Measurements from ENCODE around the gene TTR.

TTR gene

DNA sequence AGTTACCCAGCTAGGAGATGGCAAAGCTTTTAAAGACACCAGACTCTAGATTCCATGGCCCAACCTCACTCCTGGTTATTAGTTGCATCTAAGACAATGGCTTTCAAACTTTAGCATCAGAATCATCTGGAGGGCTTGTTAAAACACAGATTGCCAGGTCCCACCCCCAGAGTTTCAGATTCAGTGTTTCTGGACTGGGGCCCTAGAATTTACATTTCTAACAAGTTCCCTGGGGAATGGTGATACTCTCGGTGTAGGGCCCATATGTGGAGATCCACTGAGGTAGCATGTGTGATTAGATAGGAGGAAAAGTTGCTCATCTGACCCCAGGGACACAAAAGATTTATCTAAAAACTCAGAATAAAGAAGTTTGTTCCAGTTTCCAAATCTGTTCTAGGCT lies 14.5 kb upstream of the TTR start:
- Histone ChIP-seq H3K4me1 (ENCODE audit: low read length) (peaks cover 12% of the 10 kb centered on the region), H3K27ac (ENCODE audit: low read length) (no peak overlapping the region), H4K20me1 (ENCODE audit: insufficient read depth, low read length) (no peaks in the 10 kb centered on the region), H3K4me3 (ENCODE audit: low read length) (no peak overlapping the region), H3K4me2 (ENCODE audit: low read length) (no peak overlapping the region; the same call in 1 of the 2 replicates), H3K9ac (ENCODE audit: low read length) (no peak overlapping the region), H3K9me3 (ENCODE audit: insufficient read depth, low read length) (no peaks in the 10 kb centered on the region), H2AFZ (ENCODE audit: low read depth, low read length) (no peak overlapping the region), H3K79me2 (ENCODE audit: low read length) (no peaks in the 10 kb centered on the region), H3K36me3 (replicated peaks; ENCODE audit: low read depth, low read length) (no peaks in the 10 kb centered on the region), H3K27me3 (ENCODE audit: low read depth, low read length) (no peaks in the 10 kb centered on the region)
- no peak for TF ChIP-seq EZH2phosphoT487 (IDR thresholded peaks at IDR 0.05; ENCODE audit: low read depth)

DNA sequence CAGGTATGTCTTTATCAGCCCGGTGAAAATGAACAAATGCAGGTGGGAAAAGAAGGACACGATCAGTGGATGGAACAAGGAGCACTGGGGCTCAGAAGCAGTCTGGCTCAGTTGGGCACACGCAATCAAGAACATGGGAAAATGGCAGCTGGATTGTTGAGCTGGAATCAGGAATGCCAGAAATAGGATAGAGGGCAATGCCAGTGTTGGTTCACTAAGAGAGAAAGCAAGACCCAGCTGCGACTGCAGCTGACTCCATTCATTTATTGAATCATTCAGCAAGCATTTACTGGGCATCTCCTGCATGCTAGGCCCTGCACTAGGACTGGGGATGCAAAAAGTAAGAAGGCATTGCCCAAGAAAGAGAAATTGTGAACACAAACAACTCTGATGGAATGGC lies 13.6 kb upstream of the TTR start:
- TF ChIP-seq, protein P1, sequence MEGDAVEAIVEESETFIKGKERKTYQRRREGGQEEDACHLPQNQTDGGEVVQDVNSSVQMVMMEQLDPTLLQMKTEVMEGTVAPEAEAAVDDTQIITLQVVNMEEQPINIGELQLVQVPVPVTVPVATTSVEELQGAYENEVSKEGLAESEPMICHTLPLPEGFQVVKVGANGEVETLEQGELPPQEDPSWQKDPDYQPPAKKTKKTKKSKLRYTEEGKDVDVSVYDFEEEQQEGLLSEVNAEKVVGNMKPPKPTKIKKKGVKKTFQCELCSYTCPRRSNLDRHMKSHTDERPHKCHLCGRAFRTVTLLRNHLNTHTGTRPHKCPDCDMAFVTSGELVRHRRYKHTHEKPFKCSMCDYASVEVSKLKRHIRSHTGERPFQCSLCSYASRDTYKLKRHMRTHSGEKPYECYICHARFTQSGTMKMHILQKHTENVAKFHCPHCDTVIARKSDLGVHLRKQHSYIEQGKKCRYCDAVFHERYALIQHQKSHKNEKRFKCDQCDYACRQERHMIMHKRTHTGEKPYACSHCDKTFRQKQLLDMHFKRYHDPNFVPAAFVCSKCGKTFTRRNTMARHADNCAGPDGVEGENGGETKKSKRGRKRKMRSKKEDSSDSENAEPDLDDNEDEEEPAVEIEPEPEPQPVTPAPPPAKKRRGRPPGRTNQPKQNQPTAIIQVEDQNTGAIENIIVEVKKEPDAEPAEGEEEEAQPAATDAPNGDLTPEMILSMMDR (IDR thresholded peaks at IDR 0.05; ENCODE audit: low read depth, low read length), result no peak
- TF ChIP-seq EZH2phosphoT487 (IDR thresholded peaks at IDR 0.05; ENCODE audit: low read depth), result no peak
- Histone ChIP-seq H3K4me1 (ENCODE audit: low read length) (peaks cover 12% of the 10 kb centered on the region), H3K79me2 (ENCODE audit: low read length) (no peaks in the 10 kb centered on the region), H3K4me2 (ENCODE audit: low read length) (no peak overlapping the region), H3K27me3 (ENCODE audit: low read depth, low read length) (no peaks in the 10 kb centered on the region), H3K27ac (ENCODE audit: low read length) (no peak overlapping the region), H3K9ac (ENCODE audit: low read length) (no peak overlapping the region), H3K9me3 (ENCODE audit: insufficient read depth, low read length) (no peaks in the 10 kb centered on the region), H3K36me3 (replicated peaks; ENCODE audit: low read depth, low read length) (no peaks in the 10 kb centered on the region), H4K20me1 (ENCODE audit: insufficient read depth, low read length) (no peaks in the 10 kb centered on the region), H3K4me3 (ENCODE audit: low read length) (no peak overlapping the region), H2AFZ (ENCODE audit: low read depth, low read length) (no peak overlapping the region)

DNA sequence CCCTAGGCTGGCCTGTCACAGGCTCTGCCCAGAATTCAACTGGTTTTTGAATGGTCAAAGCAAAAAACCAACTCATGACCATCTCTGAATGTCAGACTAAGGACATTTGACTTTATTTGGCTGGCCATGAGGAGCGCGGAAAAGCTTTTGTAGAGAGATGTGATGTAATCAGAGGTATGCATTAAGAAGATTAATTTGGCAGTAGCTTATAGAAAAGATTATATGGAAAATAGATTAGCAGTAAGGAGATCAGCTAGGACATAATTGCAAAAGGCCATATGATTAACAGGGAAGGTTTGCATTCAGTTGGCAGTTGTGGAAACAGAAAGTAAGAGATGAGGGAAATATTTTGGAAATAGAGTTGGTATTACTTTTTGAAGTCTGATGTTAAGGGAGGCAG lies 12.3 kb upstream of the TTR start:
- H3K4me1 ChIP-seq (ENCODE audit: low read length), result peaks cover 12% of the 10 kb centered on the region
- no peaks in the 10 kb centered on the region for H3K27me3 ChIP-seq (ENCODE audit: low read depth, low read length)
- H3K4me2 ChIP-seq (ENCODE audit: low read length), result no peak overlapping the region
- H2AFZ ChIP-seq (ENCODE audit: low read depth, low read length), result no peak overlapping the region
- no peak overlapping the region for H3K9ac ChIP-seq (ENCODE audit: low read length)
- H3K36me3 ChIP-seq (replicated peaks; ENCODE audit: low read depth, low read length), result no peaks in the 10 kb centered on the region
- no peaks in the 10 kb centered on the region for H3K9me3 ChIP-seq (ENCODE audit: insufficient read depth, low read length)
- no peak overlapping the region for H3K27ac ChIP-seq (ENCODE audit: low read length)
- no peak overlapping the region for H3K4me3 ChIP-seq (ENCODE audit: low read length)
- no peaks in the 10 kb centered on the region for H3K79me2 ChIP-seq (ENCODE audit: low read length)
- no peaks in the 10 kb centered on the region for H4K20me1 ChIP-seq (ENCODE audit: insufficient read depth, low read length)
- no peak for TF ChIP-seq EZH2phosphoT487 (IDR thresholded peaks at IDR 0.05; ENCODE audit: low read depth)
- TF ChIP-seq, protein P1 (IDR thresholded peaks at IDR 0.05; ENCODE audit: low read depth, low read length), result no peak

DNA sequence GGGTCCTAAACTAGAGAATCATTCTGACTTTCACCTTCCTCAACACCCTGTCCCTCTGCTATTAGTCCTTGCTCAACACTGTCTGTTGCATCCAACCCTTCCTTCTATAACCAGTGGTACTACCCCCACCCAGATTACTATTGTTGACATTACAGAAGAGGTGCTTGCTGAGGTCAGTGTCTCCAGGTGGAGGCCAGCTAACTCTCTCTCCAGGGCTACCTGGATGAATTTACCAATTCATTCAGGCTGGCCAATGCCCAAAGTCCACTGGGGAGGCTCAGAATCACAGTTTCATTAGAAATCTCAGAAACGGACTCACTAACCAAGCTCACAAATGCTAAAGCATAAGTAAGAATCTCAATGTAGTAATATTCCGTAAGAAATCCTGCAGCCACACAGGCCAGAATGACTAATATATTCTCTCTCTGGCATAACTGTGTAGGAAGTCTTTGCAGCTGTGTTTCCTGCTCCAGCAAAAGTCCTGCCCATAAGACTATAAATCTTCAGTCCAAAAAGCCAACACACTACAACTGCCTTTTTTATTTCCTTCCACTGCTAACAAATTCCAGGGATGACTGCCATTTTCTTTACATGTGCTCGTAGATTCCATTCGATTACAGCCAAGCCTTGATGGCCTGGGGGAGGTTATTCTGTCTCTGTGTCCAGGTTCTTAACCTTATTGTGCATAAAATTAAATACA lies 10.0 kb upstream of the TTR start:
- H3K4me1 ChIP-seq (ENCODE audit: low read length), result peaks cover 9% of the 10 kb centered on the region
- no peak for TF ChIP-seq EZH2phosphoT487 (IDR thresholded peaks at IDR 0.05; ENCODE audit: low read depth)
- TF ChIP-seq, protein P1 (IDR thresholded peaks at IDR 0.05; ENCODE audit: low read depth, low read length), result no peak
- no peak overlapping the region for H3K9ac ChIP-seq (ENCODE audit: low read length)
- no peaks in the 10 kb centered on the region for H3K27me3 ChIP-seq (ENCODE audit: low read depth, low read length)
- no peaks in the 10 kb centered on the region for H3K36me3 ChIP-seq (replicated peaks; ENCODE audit: low read depth, low read length)
- no peak overlapping the region for H2AFZ ChIP-seq (ENCODE audit: low read depth, low read length)
- H4K20me1 ChIP-seq (ENCODE audit: insufficient read depth, low read length), result no peaks in the 10 kb centered on the region
- H3K27ac ChIP-seq (ENCODE audit: low read length), result no peak overlapping the region
- no peak overlapping the region for H3K4me3 ChIP-seq (ENCODE audit: low read length)
- no peaks in the 10 kb centered on the region for H3K9me3 ChIP-seq (ENCODE audit: insufficient read depth, low read length)
- H3K79me2 ChIP-seq (ENCODE audit: low read length), result no peaks in the 10 kb centered on the region
- no peak overlapping the region for H3K4me2 ChIP-seq (ENCODE audit: low read length)

All from OCI-LY3 (cell line).